ENCODE measurements around the gene RAD51B. TPM values are rescaled to one million over a fixed set of nuclear protein-coding genes. Genes with fewer than 3 reads are reported as not detected.

The RAD51B gene
- total RNA-seq, 1 experiment from 2014 or later: 20.0 TPM

- TF ChIP-seq ZBTB33 (IDR thresholded peaks at IDR 0.05; ENCODE audit: extremely low read depth, insufficient replicate concordance, low read length) (no peak), EZH2 (IDR thresholded peaks at IDR 0.05) (no peak)
These were observed 701.3 kb downstream of the RAD51B start (continued) for GRCh38 chr14:68520637-68521556.

GRCh38 chr14:68521557-68521901 is 702.0 kb downstream of the RAD51B start:
- Histone ChIP-seq H3K36me3 (ENCODE audit: control insufficient read depth in 1 of 2, insufficient read depth in 2 of 2, low read length in 2 of 2) (no peaks in the 10 kb centered on the region), H3K4me2 (ENCODE audit: low read length) (peak overlapping the region; percentile 65), H3K27ac (ENCODE audit: low read depth, low read length) (peak overlapping the region; percentile 42; the same call in 1 of the 2 replicates), H2AFZ (ENCODE audit: low read depth, low read length, poor library complexity, severe bottlenecking) (no peak overlapping the region), H3K79me2 (ENCODE audit: insufficient read depth, low read length) (no peaks in the 10 kb centered on the region), H3K9me3 (ENCODE audit: control insufficient read depth in 1 of 2, insufficient read depth in 1 of 2, low read depth in 1 of 2, low read length in 2 of 2) (no peaks in the 10 kb centered on the region), H3K4me1 (ENCODE audit: control insufficient read depth in 1 of 2, insufficient read depth in 2 of 2, low read length in 2 of 2) (peaks cover 54 to 58% of the 10 kb centered on the region in 2 experiments), H4K20me1 (ENCODE audit: insufficient read depth) (no peaks in the 10 kb centered on the region), H3K9ac (ENCODE audit: low read length) (peak overlapping the region; percentile 37), H3K9me2 (ENCODE audit: insufficient read depth) (no peaks in the 10 kb centered on the region), H3K4me3 (replicated peaks in 1 of 2; ENCODE audit: low read depth in 1 of 2, low read length in 2 of 2) (no peak overlapping the region), H3K27me3 (ENCODE audit: insufficient read depth, low read length) (no peaks in the 10 kb centered on the region)
- ATAC-seq (0 out of 2 replicates have a peak, but pooled peaks have one; percentile 7), DNase-seq (ENCODE audit: low read depth, low spot score) (no peak)
- TF ChIP-seq CEBPB (IDR thresholded peaks at IDR 0.05; ENCODE audit: low read depth) (no peak), TCF7L2 (IDR thresholded peaks at IDR 0.05; ENCODE audit: borderline replicate concordance, extremely low read depth, insufficient read depth, insufficient read length) (no peak), ZFX (IDR thresholded peaks at IDR 0.05) (no peak), SP1 (IDR thresholded peaks at IDR 0.05; ENCODE audit: low read depth) (no peak), ELF1 (IDR thresholded peaks at IDR 0.05; ENCODE audit: borderline replicate concordance, low read depth) (no peak), POLR2A (IDR thresholded peaks at IDR 0.05; ENCODE audit: borderline replicate concordance, extremely low read depth, insufficient read depth, insufficient read length) (no peak), ZBTB33 (IDR thresholded peaks at IDR 0.05; ENCODE audit: extremely low read depth, insufficient replicate concordance, low read length) (no peak), EGR1 (IDR thresholded peaks at IDR 0.05; ENCODE audit: low read depth) (no peak), SRF (IDR thresholded peaks at IDR 0.05; ENCODE audit: low read depth) (no peak), CTCF (IDR thresholded peaks at IDR 0.05 in 2 of 3, conservative IDR thresholded peaks at IDR 0.05 in 1 of 3; ENCODE audit: borderline replicate concordance in 1 of 3, insufficient read depth in 1 of 3, low read depth in 2 of 3, low read length in 2 of 3) (no peak), FOSL1 (IDR thresholded peaks at IDR 0.05; ENCODE audit: low read depth) (no peak), JUND (IDR thresholded peaks at IDR 0.05) (no peak), POLR2AphosphoS5 (IDR thresholded peaks at IDR 0.05; ENCODE audit: low read depth, low read length) (no peak), RAD21 (IDR thresholded peaks at IDR 0.05; ENCODE audit: low read depth) (no peak), SIN3A (IDR thresholded peaks at IDR 0.05; ENCODE audit: low read depth) (no peak), EZH2phosphoT487 (IDR thresholded peaks at IDR 0.05; ENCODE audit: borderline replicate concordance) (no peak), CBX3 (IDR thresholded peaks at IDR 0.05; ENCODE audit: low read depth) (no peak), MAX (IDR thresholded peaks at IDR 0.05) (no peak), ZNF274 (IDR thresholded peaks at IDR 0.05; ENCODE audit: low read depth, low read length) (no peak)
- intact Hi-C loops (cut with micrococcal nuclease): no loop called here
- BruUV-seq (replicated peaks): no TSS peak
- RAD21 ChIA-PET (ENCODE audit: low non-redundant PET in 1 of 2, low total read pairs in 2 of 2, uncharacterized antibody in 2 of 2, unreplicated experiment in 2 of 2): no interaction called here
- CTCF ChIA-PET: interaction anchor here (0.9 kb wide), 1 partner anchor 12 kb away, joined by 3 read pairs; no protein-coding TSS in a partner anchor
- POLR2A ChIA-PET: interaction anchor here (0.9 to 1.8 kb wide), 4 partner anchors 10 to 271 kb away, joined by 3 to 5 read pairs (median 4); partner anchors contain the start of gene ZFP36L1

Data from HCT116 (cell line).